K562 (cell line): ENCODE results near the gene PLEKHG4B. TPM values are rescaled to one million over a fixed set of nuclear protein-coding genes. Genes with fewer than 3 reads are reported as not detected.

Experiments used
- ATAC-seq: fragments of 200-7000 bp; cut with Tn5 transposase; 3 replicates; pipeline ENCODE4 v1.9.1; 2020; ENCODE audit warnings: moderate library complexity
- BruUV-seq: library from RNA; stranded (reverse); fragments of 400-500 nt; replicated peaks from 2 replicates; lab custom pipeline; 2021; lab: Mats Ljungman, UMichigan
- CTCF ChIA-PET: fragments of 300-600 bp; formaldehyde crosslinking; extraction: SDS; loops from one replicate; lab custom pipeline; 2021; ENCODE audit warnings: low intra/inter-chr PET ratio; lab: Yijun Ruan, JAX
- POLR2A ChIA-PET: fragments of 300-600, 350-650 bp; sonication (Branson Sonifier 250); formaldehyde crosslinking; extraction: SDS; loops from one replicate; lab custom pipeline; 2021; ENCODE audit warnings: antibody characterized with exemption, inconsistent platforms; lab: Yijun Ruan, JAX
- DNase-seq, 4 experiments: peaks; one replicate each; pipeline versions ENCODE4 v3.0.0 to v3.0.0-alpha.2; 2011 to 2018; ENCODE audit warnings: low spot score in 3 of 4, mixed read lengths in 3 of 4; ENCODE audit errors: extremely low read depth in 1 of 4
- FAIRE-seq: peaks from 2 replicates; lab custom pipeline; 2011; peaks lifted over from hg19 to GRCh38; lab: Jason Lieb, UNC
- H2AFZ ChIP-seq: 2 replicates; pipeline ENCODE4 v1.6.0; 2011; ENCODE audit warnings: low read depth, low read length, control low read depth, inconsistent platforms
- H3K27ac ChIP-seq: fragments of 200-600 bp; 3 replicates; pipeline ENCODE4 v1.8.0; 2011; ENCODE audit warnings: low read depth, mild to moderate bottlenecking, control low read depth, inconsistent platforms, low read length, moderate library complexity, mixed read lengths; ENCODE audit errors: extremely low read depth
- H3K27me3 ChIP-seq, 2 experiments: fragments of 300-600 bp in 1 of 2; 2 replicates in 1 of 2; 3 replicates in 1 of 2; pipeline versions ENCODE4 v1.6.0 to v1.8.0; 2011; ENCODE audit warnings: inconsistent platforms in 2 of 2, low read length in 2 of 2, mild to moderate bottlenecking in 1 of 2, mixed read lengths in 1 of 2, moderate library complexity in 1 of 2; ENCODE audit not compliant: control insufficient read depth in 2 of 2, insufficient read depth in 2 of 2
- H3K36me3 ChIP-seq: fragments of 300-600 bp; 3 replicates; pipeline ENCODE4 v1.8.0; 2011; ENCODE audit warnings: mild to moderate bottlenecking, low read length, inconsistent platforms; ENCODE audit not compliant: control insufficient read depth, insufficient read depth
- H3K4me1 ChIP-seq, 2 experiments: fragments of 200-600 bp in 1 of 2; replicated peaks in 1 of 2; 2 replicates in 1 of 2; 3 replicates in 1 of 2; pipeline versions ENCODE4 v1.5.1 to v1.8.0; 2011; ENCODE audit warnings: inconsistent platforms in 2 of 2, low read length in 2 of 2, mild to moderate bottlenecking in 1 of 2, mixed read lengths in 1 of 2, moderate library complexity in 1 of 2; ENCODE audit not compliant: control insufficient read depth in 2 of 2, insufficient read depth in 2 of 2
- H3K4me2 ChIP-seq: 2 replicates; pipeline ENCODE4 v1.6.1; 2011; ENCODE audit warnings: low read length, control low read depth, inconsistent platforms, mixed read lengths; ENCODE audit not compliant: insufficient read depth
- H3K4me3 ChIP-seq: fragments of 200-600 bp; sonication (generic), shearing (Covaris generic); 2 replicates; pipeline ENCODE4 v1.5.1; 2016; ENCODE audit warnings: control low read depth, inconsistent platforms
- H3K79me2 ChIP-seq: fragments of 200-600 bp; 3 replicates; pipeline ENCODE4 v1.8.0; 2011; ENCODE audit warnings: low read length, inconsistent platforms; ENCODE audit not compliant: control insufficient read depth, insufficient read depth
- H3K9ac ChIP-seq, 2 experiments: 2 replicates each; pipeline versions ENCODE4 v1.6.0 to v1.6.1; 2011; ENCODE audit warnings: low read depth in 2 of 2, low read length in 2 of 2, control low read depth in 1 of 2, inconsistent platforms in 1 of 2, mild to moderate bottlenecking in 1 of 2, mixed read lengths in 1 of 2; ENCODE audit not compliant: insufficient read depth in 1 of 2
- H3K9me1 ChIP-seq: one replicate; pipeline ENCODE4 v1.6.0; 2011; ENCODE audit warnings: inconsistent platforms, mild to moderate bottlenecking, low read length, moderate library complexity; ENCODE audit not compliant: control insufficient read depth, insufficient read depth
- H3K9me3 ChIP-seq: replicated peaks from 2 replicates; pipeline ENCODE4 v1.5.1; 2011; ENCODE audit warnings: low read depth, low read length, inconsistent platforms; ENCODE audit not compliant: control insufficient read depth, insufficient read depth
- H4K20me1 ChIP-seq: replicated peaks from 2 replicates; pipeline ENCODE4 v1.6.1; 2011; ENCODE audit warnings: low read length, inconsistent platforms, mixed read lengths; ENCODE audit not compliant: control insufficient read depth, insufficient read depth
- KAT7 ChIP-seq: sonication (generic); formaldehyde crosslinking; IDR thresholded peaks from 2 replicates; pipeline ENCODE4 v1.8.0; 2022; ENCODE audit warnings: missing genetic modification reagents, mild to moderate bottlenecking, borderline replicate concordance
- PURB ChIP-seq: sonication (generic); formaldehyde crosslinking; IDR thresholded peaks from 2 replicates; pipeline ENCODE4 v1.9.0; 2021; ENCODE audit warnings: low read depth, mild to moderate bottlenecking, missing genetic modification reagents
- TEAD4 ChIP-seq, 2 experiments: sonication (generic) in 1 of 2; formaldehyde crosslinking in 1 of 2; IDR thresholded peaks; 2 replicates each; pipeline versions ENCODE4 v1.6.1 to v1.8.0; 2012 to 2022; ENCODE audit warnings: borderline replicate concordance in 1 of 2, inconsistent platforms in 1 of 2, low read length in 1 of 2, mild to moderate bottlenecking in 1 of 2, missing genetic modification reagents in 1 of 2
- ZBTB33 ChIP-seq: sonication (generic); formaldehyde crosslinking; IDR thresholded peaks from 2 replicates; pipeline ENCODE4 v1.8.1; 2023; ENCODE audit warnings: mild to moderate bottlenecking, missing genetic modification reagents
- ZKSCAN8 ChIP-seq: fragments of 200-800 bp; sonication (Bioruptor generic); IDR thresholded peaks from 2 replicates; pipeline ENCODE4 v1.6.1; 2016; ENCODE audit warnings: missing genetic modification characterization, missing compliant biosample characterization
- WGBS: fragments of 100-300 bp; shearing (Covaris generic); methylation state at CpG from one replicate; pipeline ENCODE4 v1.1.6; 2016; ENCODE audit warnings: low coverage, mixed read lengths; ENCODE audit not compliant: insufficient coverage; ENCODE audit errors: missing lambda C conversion rate; 5-methylcytosine and 5-hydroxymethylcytosine counted together
- in situ Hi-C: fragments of 300-500 bp; cut with MboI; formaldehyde crosslinking; loops from 4 replicates; pipeline ENCODE4 v1.15.0; 2018; ENCODE audit warnings: inconsistent platforms, mixed read lengths
- intact Hi-C: fragments of 100-400 bp; cut with micrococcal nuclease; formaldehyde crosslinking; loops from 2 replicates; pipeline ENCODE4 v1.14.2; 2022
- polyA plus RNA-seq, 8 experiments: library from polyadenylated mRNA; depleted of rRNA in 4 of 8; stranded (reverse) in 5 of 8; unstranded in 3 of 8; fragments of >200 nt; fragmentation: Nextera tagmentation in 2 of 8; fragmentation: Illumina TruSeq in 1 of 8; extraction: Ambion mirVana in 2 of 8; extraction: Trizol in 1 of 8; gene quantifications; 2 replicates each; pipeline versions ENCODE4 v1.2.1 to v1.2.3, GENCODE V29; 2011 to 2014; ENCODE audit warnings: inconsistent platforms in 1 of 8, missing spikeins in 1 of 8
- total RNA-seq, 7 experiments: library from RNA; depleted of rRNA in 6 of 7; stranded (reverse); fragments of >200 nt in 6 of 7; fragmentation: Illumina TruSeq in 2 of 7; extraction: Trizol in 2 of 7; gene quantifications; 2 replicates each; pipeline versions ENCODE4 v1.2.1 to v1.2.3, GENCODE V29; 2011 to 2021; ENCODE audit warnings: low replicate concordance in 1 of 7
- TF ChIP-seq, protein P1 (sequence below): fragments of 450-650 bp; formaldehyde crosslinking; IDR thresholded peaks from 2 replicates; pipeline ENCODE4 v1.4.0; 2020; ENCODE audit warnings: mild to moderate bottlenecking

The PLEKHG4B gene
- total and polyA plus RNA-seq, 9 of the 15 experiments (the other 6 are each of a cell fraction or from before 2014, with no cell fraction given), result 0.02 TPM; not detected in 8

DNA sequence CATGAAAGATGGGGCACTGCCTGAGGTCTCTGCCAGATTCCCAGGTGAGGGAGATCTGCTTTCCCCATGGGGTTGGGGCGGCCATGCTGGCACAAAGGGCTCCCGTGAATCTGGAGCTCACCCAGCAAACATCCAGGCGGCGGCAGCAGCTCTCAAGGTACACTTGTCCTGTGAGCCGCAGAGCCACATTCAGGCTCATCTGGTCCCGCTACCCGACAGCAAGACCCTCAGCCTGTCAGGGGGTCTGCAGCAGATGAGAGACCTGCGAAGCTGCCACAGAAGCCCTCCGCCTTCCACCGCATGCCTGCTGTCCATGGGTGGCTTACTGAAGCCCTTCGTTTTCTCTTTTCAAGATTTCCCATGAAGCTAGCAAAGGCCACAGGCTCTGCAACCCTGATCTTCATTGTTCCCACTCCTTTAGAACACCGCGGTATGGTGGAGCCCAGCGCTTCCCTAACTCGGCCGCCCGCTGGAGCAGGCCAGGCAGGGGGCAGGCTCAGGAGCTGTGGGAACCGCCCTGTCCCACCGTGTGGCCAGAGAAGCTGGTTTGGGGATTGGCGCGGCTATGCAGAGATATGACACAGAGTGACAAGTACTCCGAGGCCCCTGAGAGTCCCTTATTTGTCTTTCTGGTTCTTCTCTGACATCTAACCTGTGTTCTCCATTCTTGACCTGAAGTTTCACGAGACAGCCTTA lies 108.1 kb downstream of the PLEKHG4B start:
- Histone ChIP-seq H3K4me3 (no peak overlapping the region), H3K9ac (no peak overlapping the region; a peak in 1 of 4 replicates), H3K79me2 (no peaks in the 10 kb centered on the region), H3K4me1 (peaks cover 2 to 33% of the 10 kb centered on the region in 2 experiments; a peak in 3 of 5 replicates), H4K20me1 (no peaks in the 10 kb centered on the region; the same call in 1 of the 2 replicates), H3K36me3 (peaks cover 18% of the 10 kb centered on the region), H3K4me2 (no peak overlapping the region), H2AFZ (no peak overlapping the region), H3K9me1 (no peaks in the 10 kb centered on the region), H3K27me3 (no peaks in the 10 kb centered on the region), H3K9me3 (no peaks in the 10 kb centered on the region), H3K27ac (no peak overlapping the region)
- peak; percentile 58 for ATAC-seq
- DNase-seq, result no peak
- ChIA-PET POLR2A (interaction anchor here (0.9 to 1.0 kb wide), 2 partner anchors 9 to 10 kb away, joined by 3 to 5 read pairs; partner anchors contain the start of gene LRRC14B), CTCF (no interaction called here)
- TF ChIP-seq PURB (no peak), ZBTB33 (CRISPR knock-in tag) (peak; percentile 58; the same call in 1 of the 2 replicates), TEAD4 (IDR thresholded peaks at IDR 0.05; ENCODE audit: low read length) (no peak), TEAD4 (CRISPR knock-in tag; IDR thresholded peaks at IDR 0.05; ENCODE audit: borderline replicate concordance) (no peak), ZKSCAN8 (CRISPR knock-in tag) (no peak), KAT7 (CRISPR knock-in tag) (no peak)
- TF ChIP-seq, protein P1, sequence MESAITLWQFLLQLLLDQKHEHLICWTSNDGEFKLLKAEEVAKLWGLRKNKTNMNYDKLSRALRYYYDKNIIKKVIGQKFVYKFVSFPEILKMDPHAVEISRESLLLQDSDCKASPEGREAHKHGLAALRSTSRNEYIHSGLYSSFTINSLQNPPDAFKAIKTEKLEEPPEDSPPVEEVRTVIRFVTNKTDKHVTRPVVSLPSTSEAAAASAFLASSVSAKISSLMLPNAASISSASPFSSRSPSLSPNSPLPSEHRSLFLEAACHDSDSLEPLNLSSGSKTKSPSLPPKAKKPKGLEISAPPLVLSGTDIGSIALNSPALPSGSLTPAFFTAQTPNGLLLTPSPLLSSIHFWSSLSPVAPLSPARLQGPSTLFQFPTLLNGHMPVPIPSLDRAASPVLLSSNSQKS (CRISPR knock-in tag), result no peak
- in situ Hi-C loops (no loop called here), intact Hi-C loops (no loop called here)
- BruUV-seq, result no TSS peak
- FAIRE-seq, result peak; percentile 26
- 63% methylated on average over 23 of the region's 23 CpGs for WGBS
